ENCODE measurements around the gene DNASE1L1. TPM values are rescaled to one million over a fixed set of nuclear protein-coding genes. Genes with fewer than 3 reads are reported as not detected.

The DNASE1L1 gene, protein sequence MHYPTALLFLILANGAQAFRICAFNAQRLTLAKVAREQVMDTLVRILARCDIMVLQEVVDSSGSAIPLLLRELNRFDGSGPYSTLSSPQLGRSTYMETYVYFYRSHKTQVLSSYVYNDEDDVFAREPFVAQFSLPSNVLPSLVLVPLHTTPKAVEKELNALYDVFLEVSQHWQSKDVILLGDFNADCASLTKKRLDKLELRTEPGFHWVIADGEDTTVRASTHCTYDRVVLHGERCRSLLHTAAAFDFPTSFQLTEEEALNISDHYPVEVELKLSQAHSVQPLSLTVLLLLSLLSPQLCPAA
- total RNA-seq, result 18.5 to 19.4 TPM (median 18.6 TPM) in 3 replicates

DNA sequence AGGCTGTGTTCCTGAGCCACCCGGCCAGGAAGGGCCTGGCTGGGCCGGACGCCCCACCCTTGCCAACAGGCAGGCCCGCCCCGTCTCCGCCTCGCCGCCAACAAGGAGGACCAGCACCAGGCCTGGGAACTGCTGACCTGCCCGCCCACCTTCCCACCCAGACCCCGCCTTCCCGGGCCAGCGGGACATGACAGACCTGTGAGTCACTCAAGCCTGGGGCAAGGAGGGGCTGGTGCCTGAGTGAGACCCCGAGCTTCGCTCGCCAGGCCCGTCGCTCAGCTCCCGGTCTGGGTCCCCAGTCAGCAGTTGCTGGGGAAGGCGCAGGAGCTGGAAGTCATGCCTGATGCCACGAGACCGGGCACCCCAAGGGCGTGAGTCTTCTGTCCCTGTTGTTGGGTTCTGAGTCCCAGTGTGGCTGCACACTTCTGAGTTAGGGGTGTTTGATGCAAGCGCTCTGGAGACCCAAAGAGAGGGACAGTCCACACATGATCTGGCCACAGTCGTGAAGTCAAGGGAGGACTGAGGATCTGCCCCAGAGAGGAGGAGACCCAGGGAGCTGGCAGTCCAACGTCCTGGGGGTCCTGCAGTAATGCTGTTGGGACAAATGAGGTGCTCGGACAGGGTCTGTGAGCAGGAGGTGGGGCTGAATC is at the start of gene DNASE1L1:
DNASE1L1 (minus strand) TSS at position 33 of the 650 bp plus-strand sequence. CDS start 3,686 bp downstream, outside the sequence.
- Mint-ChIP-seq H3K36me3 (peaks cover 2% of the 10 kb centered on the region), H3K27me3 (ENCODE audit: low read depth) (no peaks in the 10 kb centered on the region), H3K4me3 (peak within 1 kb of the TSS; percentile 44), H3K4me1 (peaks cover 12% of the 10 kb centered on the region), H3K9me3 (no peaks in the 10 kb centered on the region), H3K27ac (peak within 1 kb of the TSS; percentile 80)
- no peak for DNase-seq (ENCODE audit: low spot score in 2 of 2, unreplicated experiment in 2 of 2)
- TF ChIP-seq, protein P1, sequence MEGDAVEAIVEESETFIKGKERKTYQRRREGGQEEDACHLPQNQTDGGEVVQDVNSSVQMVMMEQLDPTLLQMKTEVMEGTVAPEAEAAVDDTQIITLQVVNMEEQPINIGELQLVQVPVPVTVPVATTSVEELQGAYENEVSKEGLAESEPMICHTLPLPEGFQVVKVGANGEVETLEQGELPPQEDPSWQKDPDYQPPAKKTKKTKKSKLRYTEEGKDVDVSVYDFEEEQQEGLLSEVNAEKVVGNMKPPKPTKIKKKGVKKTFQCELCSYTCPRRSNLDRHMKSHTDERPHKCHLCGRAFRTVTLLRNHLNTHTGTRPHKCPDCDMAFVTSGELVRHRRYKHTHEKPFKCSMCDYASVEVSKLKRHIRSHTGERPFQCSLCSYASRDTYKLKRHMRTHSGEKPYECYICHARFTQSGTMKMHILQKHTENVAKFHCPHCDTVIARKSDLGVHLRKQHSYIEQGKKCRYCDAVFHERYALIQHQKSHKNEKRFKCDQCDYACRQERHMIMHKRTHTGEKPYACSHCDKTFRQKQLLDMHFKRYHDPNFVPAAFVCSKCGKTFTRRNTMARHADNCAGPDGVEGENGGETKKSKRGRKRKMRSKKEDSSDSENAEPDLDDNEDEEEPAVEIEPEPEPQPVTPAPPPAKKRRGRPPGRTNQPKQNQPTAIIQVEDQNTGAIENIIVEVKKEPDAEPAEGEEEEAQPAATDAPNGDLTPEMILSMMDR (IDR thresholded peaks at IDR 0.05; ENCODE audit: unreplicated experiment), result no peak

- TF ChIP-seq, protein P1 (IDR thresholded peaks at IDR 0.05; ENCODE audit: unreplicated experiment), result no peak
- Mint-ChIP-seq H3K27me3 (ENCODE audit: low read depth) (no peaks in the 10 kb centered on the region), H3K4me3 (peak within 1 kb of the TSS; percentile 85), H3K4me1 (peaks cover 9% of the 10 kb centered on the region), H3K36me3 (peaks cover 14% of the 10 kb centered on the region), H3K9me3 (peaks cover 4% of the 10 kb centered on the region), H3K27ac (peak within 1 kb of the TSS; percentile 86)
- peak in 1 of 2 experiments; percentile 74 for DNase-seq (ENCODE audit: low spot score in 2 of 2, unreplicated experiment in 2 of 2)
Measured at GRCh38 chrX:154458116-154458953, 49.3 kb upstream of the DNASE1L1 start, which contains the start of gene PLXNA3. PLXNA3 (plus strand) TSS chrX:154458281; CDS start chrX:154460184, 1,903 bp downstream.

GRCh38 chrX:154457491-154458115 is 48.5 kb upstream of the DNASE1L1 start:
- DNase-seq (ENCODE audit: low spot score in 2 of 2, unreplicated experiment in 2 of 2), result no peak
- no peaks in the 10 kb centered on the region for H3K27me3 Mint-ChIP-seq (ENCODE audit: low read depth)
- H3K9me3 Mint-ChIP-seq, result peaks cover 12% of the 10 kb centered on the region
- H3K27ac Mint-ChIP-seq, result peak overlapping the region; percentile 86
- peaks cover 9% of the 10 kb centered on the region for H3K4me1 Mint-ChIP-seq
- peak overlapping the region; percentile 85 for H3K4me3 Mint-ChIP-seq
- TF ChIP-seq, protein P1 (IDR thresholded peaks at IDR 0.05; ENCODE audit: unreplicated experiment), result no peak
- H3K36me3 Mint-ChIP-seq, result peaks cover 12% of the 10 kb centered on the region

GRCh38 chrX:154452823-154453222 is 43.8 kb upstream of the DNASE1L1 start:
- peaks cover 12% of the 10 kb centered on the region for H3K36me3 Mint-ChIP-seq
- TF ChIP-seq, protein P1 (IDR thresholded peaks at IDR 0.05; ENCODE audit: unreplicated experiment), result no peak
- no peak for DNase-seq (ENCODE audit: low spot score in 2 of 2, unreplicated experiment in 2 of 2)
- peaks cover 12% of the 10 kb centered on the region for H3K9me3 Mint-ChIP-seq
- H3K27ac Mint-ChIP-seq, result no peak overlapping the region
- no peak overlapping the region for H3K4me3 Mint-ChIP-seq
- H3K27me3 Mint-ChIP-seq (ENCODE audit: low read depth), result no peaks in the 10 kb centered on the region
- no peaks in the 10 kb centered on the region for H3K4me1 Mint-ChIP-seq

GRCh38 chrX:154450312-154450711 is 41.3 kb upstream of the DNASE1L1 start:
- TF ChIP-seq, protein P1 (IDR thresholded peaks at IDR 0.05; ENCODE audit: unreplicated experiment), result no peak
- Mint-ChIP-seq H3K9me3 (peaks cover 8% of the 10 kb centered on the region), H3K4me1 (no peaks in the 10 kb centered on the region), H3K4me3 (no peak overlapping the region), H3K27ac (no peak overlapping the region), H3K36me3 (peaks cover 16% of the 10 kb centered on the region), H3K27me3 (ENCODE audit: low read depth) (no peaks in the 10 kb centered on the region)
- DNase-seq (ENCODE audit: low spot score in 2 of 2, unreplicated experiment in 2 of 2), result no peak

Data from mesothelial cell of epicardium (in vitro differentiated cells).